NCI-H524 treated with DMSO at 0.1 percent for 48 hours (cell line): ENCODE data around the gene MYCL.
"Not testable (repeated sequence)": the region's sequence is repeated elsewhere in the genome, so short reads cannot be mapped to it uniquely, and the experiment has no call there.

ENCODE experiments used
- DNase-seq: peaks from one replicate; lab custom pipeline; 2025; lab: John Stamatoyannopoulos, UW

MYCL gene

GRCh38 chr1:39917825-39918224 is 16.1 kb upstream of the MYCL start:
- no peak for DNase-seq

GRCh38 chr1:39915499-39916129 is 13.9 kb upstream of the MYCL start:
- DNase-seq = no peak

DNA sequence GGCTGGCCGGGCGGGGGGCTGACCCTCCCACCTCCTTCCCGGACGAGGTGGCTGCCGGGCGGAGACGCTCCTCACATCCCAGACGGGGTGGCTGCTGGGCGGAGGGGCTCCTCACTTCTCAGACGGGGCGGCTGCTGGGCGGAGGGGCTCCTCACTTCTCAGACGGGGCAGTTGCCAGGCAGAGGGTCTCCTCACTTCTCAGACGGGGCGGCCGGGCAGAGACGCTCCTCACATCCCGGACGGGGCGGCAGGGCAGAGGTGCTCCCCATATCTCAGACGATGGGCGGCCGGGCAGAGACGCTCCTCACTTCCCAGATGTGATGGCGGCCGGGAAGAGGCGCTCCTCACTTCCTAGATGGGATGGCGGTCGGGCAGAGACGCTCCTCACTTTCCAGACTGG is 11.4 kb upstream of the MYCL start:
- not testable (repeated sequence) for DNase-seq

GRCh38 chr1:39910263-39910662 is 8.5 kb upstream of the MYCL start:
- DNase-seq = no peak

DNA sequence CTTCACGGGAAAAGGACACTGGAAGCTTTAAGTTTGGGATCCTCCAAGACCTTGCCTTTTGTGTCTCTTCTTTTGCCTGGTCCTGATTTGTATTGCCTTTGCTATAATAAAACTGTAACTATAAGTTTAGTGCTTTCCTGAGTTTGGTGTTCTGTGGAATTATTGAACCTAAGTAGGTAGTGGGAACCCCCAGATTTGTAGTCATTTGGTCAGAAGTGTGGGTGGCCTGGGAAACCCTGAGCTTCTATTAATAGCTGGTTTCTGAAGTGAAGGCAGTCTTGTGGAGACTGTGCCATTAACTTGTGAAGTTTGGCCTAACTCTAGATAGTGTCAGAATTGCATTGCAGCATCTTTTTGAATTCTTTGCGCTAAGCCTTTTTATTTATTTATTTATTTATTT is 6.8 kb upstream of the MYCL start:
- DNase-seq = no peak

DNA sequence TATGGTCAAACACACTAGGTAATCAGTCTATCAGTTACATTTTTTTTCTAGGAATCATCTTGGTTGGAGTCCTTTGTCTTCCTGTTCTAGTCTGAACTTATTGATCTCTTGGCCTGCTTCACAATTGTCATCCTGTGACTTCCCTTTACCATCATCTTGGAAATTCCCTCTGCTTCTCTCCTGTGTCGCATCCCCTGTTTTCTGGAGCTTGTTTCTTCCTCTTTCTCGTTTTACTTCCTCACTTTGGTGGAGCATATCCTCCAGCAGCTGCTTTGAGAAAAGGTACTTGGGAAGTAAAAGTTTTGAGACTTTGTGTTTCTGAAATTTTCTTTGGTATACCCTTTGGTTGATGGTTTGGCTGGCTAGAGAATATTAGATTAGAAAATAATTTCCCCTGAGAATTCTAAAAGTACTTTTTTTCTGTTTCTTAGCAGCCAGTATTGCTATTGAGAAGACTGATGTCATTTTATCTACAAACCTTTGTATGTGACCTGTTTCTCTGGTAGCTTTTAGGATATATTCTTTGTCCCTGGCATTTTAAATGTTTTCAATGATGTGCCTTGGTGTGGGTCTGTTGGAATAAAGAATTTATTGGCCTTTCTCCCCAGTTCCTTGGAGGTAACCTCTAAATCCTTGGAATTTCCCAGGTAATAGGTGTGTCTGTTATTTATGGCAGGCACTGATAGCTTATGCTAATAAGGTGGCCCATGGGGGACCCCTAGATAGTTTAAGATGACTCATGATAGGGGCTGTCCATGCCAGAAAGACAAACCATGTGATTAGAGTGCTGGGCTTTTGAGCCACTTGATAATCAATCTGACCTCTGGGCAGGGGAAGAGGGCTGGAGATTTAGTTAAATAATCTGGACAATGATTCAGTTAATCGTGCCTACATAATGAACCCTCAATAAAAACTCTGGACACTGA is 6.1 kb upstream of the MYCL start:
- DNase-seq = no peak

DNA sequence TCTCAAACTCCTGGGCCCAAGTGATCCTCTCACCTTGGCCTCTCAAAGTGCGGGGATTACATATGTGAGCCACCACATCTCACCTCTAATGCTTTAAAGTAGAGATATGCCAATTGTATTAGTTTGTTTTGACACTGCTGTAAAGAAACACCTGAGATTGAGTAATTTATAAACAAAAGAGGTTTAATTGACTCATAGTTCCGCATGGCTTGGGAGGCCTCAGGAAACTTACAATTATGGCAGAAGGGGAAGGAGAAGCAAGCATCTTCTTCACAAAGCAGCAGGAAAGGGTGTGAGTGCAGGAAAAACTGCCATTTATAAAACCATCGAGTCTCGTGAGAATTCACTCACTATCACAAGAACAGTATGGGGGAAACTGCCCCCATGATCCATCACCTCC is 3.5 kb upstream of the MYCL start:
- DNase-seq = no peak

DNA sequence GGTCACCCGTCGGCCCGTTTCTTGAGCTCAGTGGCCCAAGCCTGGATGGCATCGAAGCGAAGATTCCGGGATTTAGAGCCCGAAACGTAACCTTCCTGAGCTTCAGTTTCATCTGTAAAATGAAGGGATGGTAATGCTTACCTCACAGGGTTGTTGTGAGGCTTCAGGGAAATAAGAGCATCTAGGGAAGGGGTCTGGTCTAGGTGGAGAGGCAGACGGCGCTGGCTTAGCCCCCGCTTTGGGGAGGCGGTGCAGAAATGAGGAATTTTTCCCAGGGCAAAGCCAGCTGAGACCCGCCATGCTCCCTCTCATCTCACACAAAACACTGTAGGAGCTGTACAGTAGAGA is 717 bp upstream of the MYCL start:
- no peak for DNase-seq

- no peak for DNase-seq
These were observed 328 bp downstream of the MYCL start for GRCh38 chr1:39901464-39901713.

- no peak for DNase-seq
These were observed 854 bp downstream of the MYCL start for GRCh38 chr1:39900662-39901463.

- DNase-seq = no peak
These were observed 1.8 kb downstream of the MYCL start for GRCh38 chr1:39899611-39900538.

DNA sequence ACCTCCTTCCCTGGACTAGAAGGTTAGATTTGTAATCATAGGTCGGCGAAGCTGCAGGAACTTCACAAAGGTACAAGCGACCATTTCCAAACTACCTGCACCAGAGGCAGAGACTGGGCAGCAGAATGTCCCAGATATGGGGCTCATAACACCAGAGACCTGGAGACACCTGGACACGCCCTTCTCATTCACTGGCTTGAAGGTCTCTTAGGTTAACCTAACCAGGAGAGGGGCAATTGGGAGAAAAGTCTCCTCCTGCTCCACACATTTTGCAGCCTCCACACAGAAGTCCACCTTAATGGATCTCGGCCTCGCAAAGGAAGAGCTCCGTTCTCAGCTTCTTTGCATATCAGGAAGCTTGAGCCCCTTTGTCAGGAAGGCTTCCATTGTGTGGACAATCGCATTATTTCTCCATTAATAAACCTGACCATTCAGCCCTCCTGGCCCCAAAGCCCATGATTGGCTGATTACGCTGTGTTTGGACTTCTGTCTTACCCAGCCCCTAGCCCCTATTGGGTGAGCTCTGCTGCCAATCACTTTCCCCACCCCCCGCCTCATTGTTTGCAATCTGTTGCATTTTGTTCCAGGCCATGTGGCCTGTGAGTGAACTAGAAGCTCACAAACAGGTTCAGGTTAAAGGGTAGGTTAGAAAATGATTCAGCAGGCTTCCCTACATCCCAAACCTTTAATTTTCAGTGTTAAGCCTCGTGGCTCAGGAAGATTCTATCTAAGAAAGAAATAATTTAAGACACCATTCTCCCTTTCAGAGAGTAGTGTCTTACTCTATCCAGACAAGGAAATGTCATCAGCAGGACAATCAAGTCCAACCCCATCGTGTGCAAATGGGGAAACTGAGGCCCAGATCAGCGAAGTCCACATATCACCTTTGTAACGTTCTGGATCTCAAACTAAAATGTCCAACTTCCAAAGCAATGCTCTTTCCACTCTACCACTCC is 2.8 kb downstream of the MYCL start:
- peak; percentile 42 for DNase-seq

- DNase-seq = no peak
These were observed 3.5 kb downstream of the MYCL start for GRCh38 chr1:39898191-39898590.

GRCh38 chr1:39896909-39897685 is 4.6 kb downstream of the MYCL start:
- DNase-seq = peak; percentile 86

DNA sequence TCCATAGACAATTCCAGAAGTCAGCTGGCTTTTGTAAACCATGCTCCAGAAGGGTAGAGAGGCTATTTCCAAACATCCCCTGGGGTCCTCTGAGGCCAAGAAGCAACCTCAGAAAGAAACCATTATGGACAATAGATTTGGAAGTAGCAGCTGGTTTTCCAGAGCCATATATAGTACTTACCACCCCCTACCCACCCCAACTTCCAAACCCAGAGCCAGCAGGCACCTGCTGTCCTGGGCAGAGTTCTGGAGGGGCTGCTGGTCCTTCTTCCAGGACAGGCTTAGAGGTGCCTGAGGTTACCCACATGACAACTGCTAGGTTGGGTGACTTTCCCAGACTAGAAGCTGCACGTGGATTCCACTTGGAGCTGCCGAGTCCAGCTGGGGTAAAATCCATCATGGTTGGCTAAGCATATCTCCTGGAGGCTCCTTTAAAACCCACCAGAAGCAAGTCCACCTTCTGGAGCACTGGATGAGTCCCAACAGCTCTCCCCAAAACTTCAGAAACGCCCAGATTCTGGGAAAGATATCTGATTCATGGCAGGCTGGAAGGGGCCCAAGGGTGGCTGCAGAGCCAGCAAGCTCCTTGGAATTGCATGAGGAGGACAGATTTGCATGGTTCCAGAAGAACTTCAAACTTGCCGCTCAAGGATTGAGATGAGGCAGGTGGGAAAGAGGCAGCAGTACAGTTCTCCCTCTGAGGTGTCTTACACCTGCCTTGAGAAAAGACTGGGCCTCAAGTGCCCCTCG is 5.8 kb downstream of the MYCL start:
- DNase-seq = no peak

DNA sequence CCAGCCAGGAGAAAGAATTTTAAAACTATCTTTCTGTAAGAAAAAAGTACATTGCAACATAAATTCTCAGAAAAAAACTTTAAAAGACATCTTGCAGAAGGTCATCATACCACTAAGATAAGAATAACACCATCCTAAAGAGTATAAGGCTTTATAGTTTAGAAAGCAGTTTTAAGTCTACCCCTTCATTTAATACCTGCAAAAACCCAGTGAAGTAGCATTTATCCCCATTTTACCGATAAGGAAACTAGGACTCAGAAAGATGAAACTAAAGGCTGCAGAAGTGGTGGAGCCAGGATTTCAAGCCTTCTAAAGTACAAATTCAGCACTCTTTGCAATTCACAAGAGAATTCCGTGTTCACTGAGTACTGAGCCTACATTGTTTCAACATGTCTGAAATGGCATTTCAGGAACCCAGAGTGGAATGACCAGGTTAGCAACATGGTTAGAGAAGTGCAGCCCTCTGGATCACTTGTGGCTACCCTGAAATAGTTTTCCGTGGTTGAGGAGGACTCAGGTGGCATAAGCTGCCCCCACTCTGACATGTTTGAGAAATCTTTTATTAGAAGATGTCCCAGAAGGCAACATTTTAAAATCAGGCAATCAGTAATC is 6.7 kb downstream of the MYCL start:
- DNase-seq = no peak

- no peak for DNase-seq
These were observed 8.8 kb downstream of the MYCL start for GRCh38 chr1:39892601-39893595.

DNA sequence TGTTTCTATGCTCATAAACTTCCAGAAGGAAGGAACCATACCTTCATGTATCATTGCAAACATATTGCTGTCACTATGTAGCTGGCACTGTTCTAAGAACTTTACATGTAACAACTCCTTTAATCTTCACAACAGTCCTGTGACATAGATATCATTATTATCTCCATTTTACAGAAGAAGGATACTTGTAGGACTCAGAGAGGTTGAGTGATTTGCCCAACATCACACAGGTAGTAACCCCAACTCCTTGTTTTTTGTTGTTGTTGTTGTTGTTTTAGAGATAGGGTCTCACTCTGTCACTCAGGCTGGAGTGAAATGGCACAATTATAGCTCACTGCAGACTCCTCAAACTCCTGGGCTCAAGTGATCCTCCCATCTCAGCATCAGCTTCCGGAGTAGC is 10.8 kb downstream of the MYCL start:
- no peak for DNase-seq
